Measurements from ENCODE around the gene TMEM91. TPM values are rescaled to one million over a fixed set of nuclear protein-coding genes. Genes with fewer than 3 reads are reported as not detected.

The TMEM91 gene
- total and polyA plus RNA-seq, 9 of the 15 experiments (the other 6 are each of a cell fraction or from before 2014, with no cell fraction given), result 1.2 to 5.2 (median 2.7) TPM

DNA sequence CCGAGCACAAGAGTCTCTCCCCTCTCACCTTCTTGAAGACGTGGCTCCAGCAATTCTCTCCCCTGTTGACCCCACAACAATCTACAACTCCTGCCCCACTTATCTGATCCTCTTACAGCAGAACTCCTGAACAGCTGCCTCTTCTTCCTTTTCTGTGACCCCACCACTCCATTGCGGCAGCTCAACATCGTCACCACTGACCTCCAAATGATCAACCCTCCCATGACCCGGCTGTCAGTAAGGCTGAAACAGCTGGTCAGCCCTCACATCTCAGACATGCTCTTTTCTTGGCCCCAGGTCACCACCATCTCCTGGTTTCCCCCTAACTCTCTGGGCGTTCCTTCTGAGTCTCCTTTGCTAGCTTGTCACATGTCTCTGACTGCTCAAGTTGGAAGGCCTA is 19.0 kb downstream of the TMEM91 start (continued):
- TF ChIP-seq, protein P1, sequence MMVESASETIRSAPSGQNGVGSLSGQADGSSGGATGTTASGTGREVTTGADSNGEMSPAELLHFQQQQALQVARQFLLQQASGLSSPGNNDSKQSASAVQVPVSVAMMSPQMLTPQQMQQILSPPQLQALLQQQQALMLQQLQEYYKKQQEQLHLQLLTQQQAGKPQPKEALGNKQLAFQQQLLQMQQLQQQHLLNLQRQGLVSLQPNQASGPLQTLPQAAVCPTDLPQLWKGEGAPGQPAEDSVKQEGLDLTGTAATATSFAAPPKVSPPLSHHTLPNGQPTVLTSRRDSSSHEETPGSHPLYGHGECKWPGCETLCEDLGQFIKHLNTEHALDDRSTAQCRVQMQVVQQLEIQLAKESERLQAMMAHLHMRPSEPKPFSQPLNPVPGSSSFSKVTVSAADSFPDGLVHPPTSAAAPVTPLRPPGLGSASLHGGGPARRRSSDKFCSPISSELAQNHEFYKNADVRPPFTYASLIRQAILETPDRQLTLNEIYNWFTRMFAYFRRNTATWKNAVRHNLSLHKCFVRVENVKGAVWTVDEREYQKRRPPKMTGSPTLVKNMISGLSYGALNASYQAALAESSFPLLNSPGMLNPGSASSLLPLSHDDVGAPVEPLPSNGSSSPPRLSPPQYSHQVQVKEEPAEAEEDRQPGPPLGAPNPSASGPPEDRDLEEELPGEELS (CRISPR knock-in tag; IDR thresholded peaks at IDR 0.05; ENCODE audit: borderline replicate concordance), result no peak
- TF ChIP-seq, protein P2, sequence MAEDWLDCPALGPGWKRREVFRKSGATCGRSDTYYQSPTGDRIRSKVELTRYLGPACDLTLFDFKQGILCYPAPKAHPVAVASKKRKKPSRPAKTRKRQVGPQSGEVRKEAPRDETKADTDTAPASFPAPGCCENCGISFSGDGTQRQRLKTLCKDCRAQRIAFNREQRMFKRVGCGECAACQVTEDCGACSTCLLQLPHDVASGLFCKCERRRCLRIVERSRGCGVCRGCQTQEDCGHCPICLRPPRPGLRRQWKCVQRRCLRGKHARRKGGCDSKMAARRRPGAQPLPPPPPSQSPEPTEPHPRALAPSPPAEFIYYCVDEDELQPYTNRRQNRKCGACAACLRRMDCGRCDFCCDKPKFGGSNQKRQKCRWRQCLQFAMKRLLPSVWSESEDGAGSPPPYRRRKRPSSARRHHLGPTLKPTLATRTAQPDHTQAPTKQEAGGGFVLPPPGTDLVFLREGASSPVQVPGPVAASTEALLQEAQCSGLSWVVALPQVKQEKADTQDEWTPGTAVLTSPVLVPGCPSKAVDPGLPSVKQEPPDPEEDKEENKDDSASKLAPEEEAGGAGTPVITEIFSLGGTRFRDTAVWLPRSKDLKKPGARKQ (CRISPR knock-in tag; IDR thresholded peaks at IDR 0.05), result no peak
- TF ChIP-seq JUNB (CRISPR knock-in tag; conservative IDR thresholded peaks at IDR 0.05), result no peak
- no peak for TF ChIP-seq GATAD2A (IDR thresholded peaks at IDR 0.05)
- TF ChIP-seq, protein P3, sequence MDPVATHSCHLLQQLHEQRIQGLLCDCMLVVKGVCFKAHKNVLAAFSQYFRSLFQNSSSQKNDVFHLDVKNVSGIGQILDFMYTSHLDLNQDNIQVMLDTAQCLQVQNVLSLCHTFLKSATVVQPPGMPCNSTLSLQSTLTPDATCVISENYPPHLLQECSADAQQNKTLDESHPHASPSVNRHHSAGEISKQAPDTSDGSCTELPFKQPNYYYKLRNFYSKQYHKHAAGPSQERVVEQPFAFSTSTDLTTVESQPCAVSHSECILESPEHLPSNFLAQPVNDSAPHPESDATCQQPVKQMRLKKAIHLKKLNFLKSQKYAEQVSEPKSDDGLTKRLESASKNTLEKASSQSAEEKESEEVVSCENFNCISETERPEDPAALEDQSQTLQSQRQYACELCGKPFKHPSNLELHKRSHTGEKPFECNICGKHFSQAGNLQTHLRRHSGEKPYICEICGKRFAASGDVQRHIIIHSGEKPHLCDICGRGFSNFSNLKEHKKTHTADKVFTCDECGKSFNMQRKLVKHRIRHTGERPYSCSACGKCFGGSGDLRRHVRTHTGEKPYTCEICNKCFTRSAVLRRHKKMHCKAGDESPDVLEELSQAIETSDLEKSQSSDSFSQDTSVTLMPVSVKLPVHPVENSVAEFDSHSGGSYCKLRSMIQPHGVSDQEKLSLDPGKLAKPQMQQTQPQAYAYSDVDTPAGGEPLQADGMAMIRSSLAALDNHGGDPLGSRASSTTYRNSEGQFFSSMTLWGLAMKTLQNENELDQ (CRISPR knock-in tag; IDR thresholded peaks at IDR 0.05; ENCODE audit: borderline replicate concordance), result no peak
- TF ChIP-seq CTBP1 (IDR thresholded peaks at IDR 0.05; ENCODE audit: borderline replicate concordance), result no peak
- TF ChIP-seq, protein P4, sequence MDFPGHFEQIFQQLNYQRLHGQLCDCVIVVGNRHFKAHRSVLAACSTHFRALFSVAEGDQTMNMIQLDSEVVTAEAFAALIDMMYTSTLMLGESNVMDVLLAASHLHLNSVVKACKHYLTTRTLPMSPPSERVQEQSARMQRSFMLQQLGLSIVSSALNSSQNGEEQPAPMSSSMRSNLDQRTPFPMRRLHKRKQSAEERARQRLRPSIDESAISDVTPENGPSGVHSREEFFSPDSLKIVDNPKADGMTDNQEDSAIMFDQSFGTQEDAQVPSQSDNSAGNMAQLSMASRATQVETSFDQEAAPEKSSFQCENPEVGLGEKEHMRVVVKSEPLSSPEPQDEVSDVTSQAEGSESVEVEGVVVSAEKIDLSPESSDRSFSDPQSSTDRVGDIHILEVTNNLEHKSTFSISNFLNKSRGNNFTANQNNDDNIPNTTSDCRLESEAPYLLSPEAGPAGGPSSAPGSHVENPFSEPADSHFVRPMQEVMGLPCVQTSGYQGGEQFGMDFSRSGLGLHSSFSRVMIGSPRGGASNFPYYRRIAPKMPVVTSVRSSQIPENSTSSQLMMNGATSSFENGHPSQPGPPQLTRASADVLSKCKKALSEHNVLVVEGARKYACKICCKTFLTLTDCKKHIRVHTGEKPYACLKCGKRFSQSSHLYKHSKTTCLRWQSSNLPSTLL (IDR thresholded peaks at IDR 0.05), result no peak
- TF ChIP-seq, protein P5, sequence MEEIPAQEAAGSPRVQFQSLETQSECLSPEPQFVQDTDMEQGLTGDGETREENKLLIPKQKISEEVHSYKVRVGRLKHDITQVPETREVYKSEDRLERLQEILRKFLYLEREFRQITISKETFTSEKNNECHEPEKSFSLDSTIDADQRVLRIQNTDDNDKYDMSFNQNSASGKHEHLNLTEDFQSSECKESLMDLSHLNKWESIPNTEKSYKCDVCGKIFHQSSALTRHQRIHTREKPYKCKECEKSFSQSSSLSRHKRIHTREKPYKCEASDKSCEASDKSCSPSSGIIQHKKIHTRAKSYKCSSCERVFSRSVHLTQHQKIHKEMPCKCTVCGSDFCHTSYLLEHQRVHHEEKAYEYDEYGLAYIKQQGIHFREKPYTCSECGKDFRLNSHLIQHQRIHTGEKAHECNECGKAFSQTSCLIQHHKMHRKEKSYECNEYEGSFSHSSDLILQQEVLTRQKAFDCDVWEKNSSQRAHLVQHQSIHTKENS (CRISPR knock-in tag; IDR thresholded peaks at IDR 0.05), result no peak
- peak in 1 of 2 experiments; percentile 57; a peak in 1 of 4 replicates for TF ChIP-seq SIN3A (IDR thresholded peaks at IDR 0.05; ENCODE audit: borderline replicate concordance in 2 of 2, control insufficient read depth in 1 of 2, low read depth in 2 of 2, low read length in 2 of 2)
- TF ChIP-seq KLF16 (IDR thresholded peaks at IDR 0.05), result no peak
- no peak for TF ChIP-seq ZBTB1 (CRISPR knock-in tag; IDR thresholded peaks at IDR 0.05; ENCODE audit: borderline replicate concordance, low read depth)
- TF ChIP-seq RBM39 (optimal IDR thresholded peaks at IDR 0.05; ENCODE audit: low read depth, low read length), result no peak
- TF ChIP-seq POU5F1 (IDR thresholded peaks at IDR 0.05; ENCODE audit: borderline replicate concordance, low read depth, low read length, partially characterized antibody), result no peak
- TF ChIP-seq JUN (IDR thresholded peaks at IDR 0.05; ENCODE audit: borderline replicate concordance, low read depth, low read length), result no peak
- TF ChIP-seq JUN (CRISPR knock-in tag; IDR thresholded peaks at IDR 0.05; ENCODE audit: borderline replicate concordance), result no peak
- TF ChIP-seq ZBTB8A (IDR thresholded peaks at IDR 0.05; ENCODE audit: partially characterized antibody), result no peak
- peak; percentile 51 for TF ChIP-seq LEF1 (IDR thresholded peaks at IDR 0.05)

Data from K562 (cell line).